Peyer's patch (tissue), 4 donors: ENCODE results near the gene DCTN3.

Source experiments
- CTCF ChIP-seq, 6 experiments: fragments of 450-650 bp in 4 of 6; fragments of 200-600 bp in 2 of 6; sonication (generic) in 1 of 6; IDR thresholded peaks; one replicate each; pipeline ENCODE4 v1.5.1; 2017 to 2019; ENCODE audit warnings: antibody characterized with exemption in 6 of 6, mild to moderate bottlenecking in 3 of 6, moderate library complexity in 1 of 6
- POLR2A ChIP-seq, 2 donors: fragments of 450-650 bp; IDR thresholded peaks; one replicate each; pipeline ENCODE4 v1.5.1; 2017; ENCODE audit warnings: antibody characterized with exemption in 2 of 2, mild to moderate bottlenecking in 2 of 2, moderate library complexity in 2 of 2

- TF ChIP-seq CTCF (IDR thresholded peaks at IDR 0.05) (no peak), POLR2A (IDR thresholded peaks at IDR 0.05) (no peak)
Observed at GRCh38 chr9:34610434-34611206, 9.7 kb downstream of the DCTN3 start.
